K562 (cell line): Measurements from ENCODE around the gene KHNYN. TPM values are rescaled to one million over a fixed set of nuclear protein-coding genes. Genes with fewer than 3 reads are reported as not detected.

Experiments
- ATAC-seq: fragments of 200-7000 bp; cut with Tn5 transposase; 3 replicates; pipeline ENCODE4 v1.9.1; 2020; ENCODE audit warnings: moderate library complexity
- BruUV-seq: library from RNA; stranded (reverse); fragments of 400-500 nt; replicated peaks from 2 replicates; lab custom pipeline; 2021; lab: Mats Ljungman, UMichigan
- CTCF ChIA-PET: fragments of 300-600 bp; formaldehyde crosslinking; extraction: SDS; loops from one replicate; lab custom pipeline; 2021; ENCODE audit warnings: low intra/inter-chr PET ratio; lab: Yijun Ruan, JAX
- POLR2A ChIA-PET: fragments of 300-600, 350-650 bp; sonication (Branson Sonifier 250); formaldehyde crosslinking; extraction: SDS; loops from one replicate; lab custom pipeline; 2021; ENCODE audit warnings: antibody characterized with exemption, inconsistent platforms; lab: Yijun Ruan, JAX
- DNase-seq, 4 experiments: peaks; one replicate each; pipeline versions ENCODE4 v3.0.0 to v3.0.0-alpha.2; 2011 to 2018; ENCODE audit warnings: low spot score in 3 of 4, mixed read lengths in 3 of 4; ENCODE audit errors: extremely low read depth in 1 of 4
- FAIRE-seq: peaks from 2 replicates; lab custom pipeline; 2011; peaks lifted over from hg19 to GRCh38; lab: Jason Lieb, UNC
- H2AFZ ChIP-seq: 2 replicates; pipeline ENCODE4 v1.6.0; 2011; ENCODE audit warnings: low read depth, low read length, control low read depth, inconsistent platforms
- H3K27ac ChIP-seq: fragments of 200-600 bp; 3 replicates; pipeline ENCODE4 v1.8.0; 2011; ENCODE audit warnings: low read depth, mild to moderate bottlenecking, control low read depth, inconsistent platforms, low read length, moderate library complexity, mixed read lengths; ENCODE audit errors: extremely low read depth
- H3K27me3 ChIP-seq, 2 experiments: fragments of 300-600 bp in 1 of 2; 2 replicates in 1 of 2; 3 replicates in 1 of 2; pipeline versions ENCODE4 v1.6.0 to v1.8.0; 2011; ENCODE audit warnings: inconsistent platforms in 2 of 2, low read length in 2 of 2, mild to moderate bottlenecking in 1 of 2, mixed read lengths in 1 of 2, moderate library complexity in 1 of 2; ENCODE audit not compliant: control insufficient read depth in 2 of 2, insufficient read depth in 2 of 2
- H3K36me3 ChIP-seq: fragments of 300-600 bp; 3 replicates; pipeline ENCODE4 v1.8.0; 2011; ENCODE audit warnings: mild to moderate bottlenecking, low read length, inconsistent platforms; ENCODE audit not compliant: control insufficient read depth, insufficient read depth
- H3K4me1 ChIP-seq, 2 experiments: fragments of 200-600 bp in 1 of 2; replicated peaks in 1 of 2; 2 replicates in 1 of 2; 3 replicates in 1 of 2; pipeline versions ENCODE4 v1.5.1 to v1.8.0; 2011; ENCODE audit warnings: inconsistent platforms in 2 of 2, low read length in 2 of 2, mild to moderate bottlenecking in 1 of 2, mixed read lengths in 1 of 2, moderate library complexity in 1 of 2; ENCODE audit not compliant: control insufficient read depth in 2 of 2, insufficient read depth in 2 of 2
- H3K4me2 ChIP-seq: 2 replicates; pipeline ENCODE4 v1.6.1; 2011; ENCODE audit warnings: low read length, control low read depth, inconsistent platforms, mixed read lengths; ENCODE audit not compliant: insufficient read depth
- H3K4me3 ChIP-seq: fragments of 200-600 bp; sonication (generic), shearing (Covaris generic); 2 replicates; pipeline ENCODE4 v1.5.1; 2016; ENCODE audit warnings: control low read depth, inconsistent platforms
- H3K79me2 ChIP-seq: fragments of 200-600 bp; 3 replicates; pipeline ENCODE4 v1.8.0; 2011; ENCODE audit warnings: low read length, inconsistent platforms; ENCODE audit not compliant: control insufficient read depth, insufficient read depth
- H3K9ac ChIP-seq, 2 experiments: 2 replicates each; pipeline versions ENCODE4 v1.6.0 to v1.6.1; 2011; ENCODE audit warnings: low read depth in 2 of 2, low read length in 2 of 2, control low read depth in 1 of 2, inconsistent platforms in 1 of 2, mild to moderate bottlenecking in 1 of 2, mixed read lengths in 1 of 2; ENCODE audit not compliant: insufficient read depth in 1 of 2
- H3K9me1 ChIP-seq: one replicate; pipeline ENCODE4 v1.6.0; 2011; ENCODE audit warnings: inconsistent platforms, mild to moderate bottlenecking, low read length, moderate library complexity; ENCODE audit not compliant: control insufficient read depth, insufficient read depth
- H3K9me3 ChIP-seq: replicated peaks from 2 replicates; pipeline ENCODE4 v1.5.1; 2011; ENCODE audit warnings: low read depth, low read length, inconsistent platforms; ENCODE audit not compliant: control insufficient read depth, insufficient read depth
- H4K20me1 ChIP-seq: replicated peaks from 2 replicates; pipeline ENCODE4 v1.6.1; 2011; ENCODE audit warnings: low read length, inconsistent platforms, mixed read lengths; ENCODE audit not compliant: control insufficient read depth, insufficient read depth
- POLR2B ChIP-seq: fragments of 450-650 bp; IDR thresholded peaks from 2 replicates; pipeline ENCODE4 v1.6.1; 2018; ENCODE audit warnings: low read depth; ENCODE audit not compliant: partially characterized antibody
- USF2 ChIP-seq: sonication (generic); formaldehyde crosslinking; IDR thresholded peaks from 2 replicates; pipeline ENCODE4 v1.5.0; 2020; ENCODE audit warnings: missing genetic modification reagents
- ZNF121 ChIP-seq: sonication (generic); formaldehyde crosslinking; conservative IDR thresholded peaks from 2 replicates; pipeline ENCODE4 v1.8.0; 2022; ENCODE audit warnings: missing genetic modification reagents
- ZNF354B ChIP-seq: fragments of 250-450 bp; sonication (Bioruptor Pico); IDR thresholded peaks from 2 replicates; pipeline ENCODE4 v1.4.0; 2020
- WGBS: fragments of 100-300 bp; shearing (Covaris generic); methylation state at CpG from one replicate; pipeline ENCODE4 v1.1.6; 2016; ENCODE audit warnings: low coverage, mixed read lengths; ENCODE audit not compliant: insufficient coverage; ENCODE audit errors: missing lambda C conversion rate; 5-methylcytosine and 5-hydroxymethylcytosine counted together
- in situ Hi-C: fragments of 300-500 bp; cut with MboI; formaldehyde crosslinking; loops from 4 replicates; pipeline ENCODE4 v1.15.0; 2018; ENCODE audit warnings: inconsistent platforms, mixed read lengths
- intact Hi-C: fragments of 100-400 bp; cut with micrococcal nuclease; formaldehyde crosslinking; loops from 2 replicates; pipeline ENCODE4 v1.14.2; 2022
- polyA plus RNA-seq, 8 experiments: library from polyadenylated mRNA; depleted of rRNA in 4 of 8; stranded (reverse) in 5 of 8; unstranded in 3 of 8; fragments of >200 nt; fragmentation: Nextera tagmentation in 2 of 8; fragmentation: Illumina TruSeq in 1 of 8; extraction: Ambion mirVana in 2 of 8; extraction: Trizol in 1 of 8; gene quantifications; 2 replicates each; pipeline versions ENCODE4 v1.2.1 to v1.2.3, GENCODE V29; 2011 to 2014; ENCODE audit warnings: inconsistent platforms in 1 of 8, missing spikeins in 1 of 8
- total RNA-seq, 7 experiments: library from RNA; depleted of rRNA in 6 of 7; stranded (reverse); fragments of >200 nt in 6 of 7; fragmentation: Illumina TruSeq in 2 of 7; extraction: Trizol in 2 of 7; gene quantifications; 2 replicates each; pipeline versions ENCODE4 v1.2.1 to v1.2.3, GENCODE V29; 2011 to 2021; ENCODE audit warnings: low replicate concordance in 1 of 7

Gene KHNYN
- total and polyA plus RNA-seq, 9 of the 15 experiments (the other 6 are each of a cell fraction or from before 2014, with no cell fraction given), result 0.76 to 26.0 (median 14.1) TPM

GRCh38 chr14:24435192-24435810 is 5.5 kb downstream of the KHNYN start:
- DNase-seq (no peak), FAIRE-seq (no peak), ATAC-seq (no peak)
- in situ Hi-C loops, result loop anchor here (10.0 kb wide), 2 partner anchors 190 to 380 kb away; partner anchors contain the start of genes CARMIL3 and TINF2
- Histone ChIP-seq H3K9me1 (peaks cover 3% of the 10 kb centered on the region), H4K20me1 (peaks cover 5% of the 10 kb centered on the region; the same call in 1 of the 2 replicates), H3K9ac (no peak overlapping the region), H3K4me1 (peaks cover 10 to 25% of the 10 kb centered on the region in 2 experiments)
- CTCF ChIA-PET, result interaction anchor here (4.6 kb wide), 1 partner anchor 102 kb away, joined by 35 read pairs; the partner anchor contains the start of gene ADCY4
- BruUV-seq, result no TSS peak
- no peak for TF ChIP-seq ZNF354B (CRISPR knock-in tag)
- TF ChIP-seq ZNF121 (CRISPR knock-in tag), result no peak
- TF ChIP-seq USF2 (CRISPR knock-in tag), result no peak
- peak; percentile 21 for TF ChIP-seq POLR2B
- TF ChIP-seq, all 486 proteins: peak for 1
- no peak overlapping the region for H3K27ac ChIP-seq
- no peak overlapping the region for H3K4me3 ChIP-seq
- H2AFZ ChIP-seq, result no peak overlapping the region
- peaks cover 10% of the 10 kb centered on the region for H3K79me2 ChIP-seq
- H3K9me3 ChIP-seq, result no peaks in the 10 kb centered on the region
- WGBS, result 24% methylated on average over 2 of the region's 2 CpGs
- H3K27me3 ChIP-seq, result no peaks in the 10 kb centered on the region
- POLR2A ChIA-PET, result interaction anchor here (0.6 to 2.9 kb wide), 10 partner anchors 16 to 172 kb away, joined by 3 to 20 read pairs (median 4); partner anchors contain the start of gene ADCY4
- intact Hi-C loops, result no loop called here
- no peak overlapping the region for H3K4me2 ChIP-seq
- peaks cover 59% of the 10 kb centered on the region; the same call in 2 of the 3 replicates for H3K36me3 ChIP-seq
